OCI-LY3 (cell line): ENCODE results near the gene RAB34.

ENCODE experiments used
- CTCF ChIP-seq: fragments of 200-600, 300-600 bp; sonication (generic); IDR thresholded peaks from 2 replicates; pipeline ENCODE4 v1.5.1; 2014; ENCODE audit warnings: antibody characterized with exemption, low read length, low read depth
- EZH2phosphoT487 ChIP-seq: fragments of 200-600 bp; shearing (Covaris generic); IDR thresholded peaks from 2 replicates; pipeline ENCODE4 v1.6.1; 2018; ENCODE audit warnings: antibody characterized with exemption, mixed run types, low read depth

DNA sequence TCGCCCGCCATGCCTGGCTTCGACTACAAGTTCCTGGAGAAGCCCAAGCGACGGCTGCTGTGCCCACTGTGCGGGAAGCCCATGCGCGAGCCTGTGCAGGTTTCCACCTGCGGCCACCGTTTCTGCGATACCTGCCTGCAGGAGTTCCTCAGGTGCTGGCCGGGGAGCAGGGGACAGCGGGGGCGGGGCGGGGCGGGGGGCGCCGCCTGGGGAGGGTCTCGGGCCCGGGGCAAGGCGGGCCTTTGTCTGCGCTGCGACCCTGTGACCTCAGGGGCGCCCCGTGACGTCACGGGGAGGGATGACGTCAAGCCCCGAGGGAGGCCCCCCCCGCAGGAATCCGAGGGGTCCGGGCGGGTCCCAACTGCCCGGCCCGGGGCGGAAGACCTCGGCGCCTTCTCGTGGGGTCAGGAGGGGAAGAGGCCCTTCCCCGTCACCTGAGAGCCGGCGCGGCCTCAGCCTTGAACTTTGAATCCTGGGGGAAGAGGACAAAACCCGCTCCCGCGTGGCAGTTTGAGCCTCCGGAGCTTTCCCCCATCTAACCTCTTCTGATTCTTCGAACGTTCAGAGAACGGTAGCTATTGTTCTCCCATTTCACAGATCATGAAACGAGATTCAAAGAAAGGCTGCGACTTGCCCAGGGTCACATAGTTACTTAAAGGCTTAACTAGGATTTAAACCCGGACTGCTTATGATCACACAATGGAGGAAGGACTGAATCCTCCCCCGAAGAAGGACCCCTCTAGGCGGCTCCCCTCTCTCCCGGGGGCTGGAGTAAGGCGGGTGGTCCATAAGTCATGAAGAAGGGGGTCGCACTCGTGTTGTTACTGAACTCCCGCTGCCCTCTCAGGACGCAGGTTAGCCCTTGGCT, 26.7 kb upstream of the RAB34 start:
- TF ChIP-seq CTCF, result no peak
- no peak for TF ChIP-seq EZH2phosphoT487
